ENCODE results near the gene ZSCAN5A. TPM values are rescaled to one million over a fixed set of nuclear protein-coding genes. Genes with fewer than 3 reads are reported as not detected.

ZSCAN5A gene
- total RNA-seq, 1 donor from 2014 or later: 6.6 TPM

DNA sequence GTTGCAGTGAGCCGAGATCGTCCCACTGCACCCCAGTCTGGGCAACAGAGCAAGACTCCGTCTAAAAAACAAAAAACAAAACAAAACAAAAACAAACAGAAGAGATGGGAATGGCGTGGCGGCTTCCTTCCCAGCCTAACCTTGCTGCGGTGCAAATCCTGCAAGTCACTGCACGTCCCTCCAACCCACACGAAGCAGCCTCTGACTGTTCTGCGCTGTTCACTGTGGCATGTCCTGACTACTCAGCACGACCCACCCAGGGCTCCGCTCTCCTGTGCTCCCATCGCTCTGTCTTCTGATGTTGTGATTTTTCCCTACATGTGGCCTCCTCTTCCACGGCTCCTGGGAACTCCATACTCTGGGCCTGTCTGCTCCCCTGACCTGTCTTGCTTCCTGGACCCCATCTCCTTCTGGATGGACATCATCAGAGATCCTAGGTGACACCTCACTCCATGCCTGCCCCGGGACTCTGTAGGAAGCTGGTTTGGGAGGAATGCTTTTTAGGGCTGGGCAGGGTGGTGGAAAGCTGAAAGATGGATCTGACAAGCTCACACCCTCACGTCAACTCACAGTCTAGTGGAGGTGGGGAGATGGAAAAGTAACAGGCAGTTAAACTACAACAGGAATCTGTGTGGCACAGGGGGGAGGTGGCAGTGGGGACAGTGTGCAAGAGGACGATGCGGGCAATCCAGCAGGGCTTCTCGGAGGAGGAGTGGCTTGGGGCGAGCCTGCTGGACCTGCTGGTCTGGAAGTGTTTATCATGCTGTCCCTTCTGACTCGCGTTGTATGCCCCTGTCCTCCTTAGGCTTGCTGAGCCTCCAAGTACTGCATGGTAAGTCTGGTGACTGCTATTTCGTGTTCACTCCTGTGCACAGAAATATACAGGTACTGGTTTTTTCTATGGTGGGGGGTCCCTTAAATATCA lies 18.8 kb downstream of the ZSCAN5A start:
- Histone ChIP-seq H2AFZ (ENCODE audit: low read depth, low read length) (no peak overlapping the region), H3K36me3 (ENCODE audit: insufficient read depth, low read length) (no peaks in the 10 kb centered on the region), H3K27ac (ENCODE audit: low read depth, low read length) (no peak overlapping the region), H3K9me3 (ENCODE audit: insufficient read depth, low read depth, low read length) (no peaks in the 10 kb centered on the region), H3K4me3 (ENCODE audit: insufficient read depth, low read depth, low read length) (no peak overlapping the region), H3K79me2 (ENCODE audit: insufficient read depth, low read length) (no peaks in the 10 kb centered on the region), H3K9ac (ENCODE audit: low read length) (no peak overlapping the region), H3K27me3 (ENCODE audit: insufficient read depth, low read length) (no peaks in the 10 kb centered on the region), H3K4me2 (ENCODE audit: low read length) (no peak overlapping the region), H4K20me1 (ENCODE audit: insufficient read depth, low read length) (no peaks in the 10 kb centered on the region), H3K4me1 (ENCODE audit: insufficient read depth, low read length) (peaks cover 9% of the 10 kb centered on the region)
- no peak for DNase-seq (ENCODE audit: low read depth)
- H3K4me3 Mint-ChIP-seq (ENCODE audit: unreplicated experiment): no peak overlapping the region
- H3K4me1 Mint-ChIP-seq (ENCODE audit: low read depth, unreplicated experiment): peaks cover 7% of the 10 kb centered on the region
- no peak overlapping the region for H3K27ac Mint-ChIP-seq (ENCODE audit: unreplicated experiment)
- H3K27me3 Mint-ChIP-seq (ENCODE audit: low read depth, unreplicated experiment): no peaks in the 10 kb centered on the region
- H3K9me3 Mint-ChIP-seq (ENCODE audit: unreplicated experiment): peaks cover 6% of the 10 kb centered on the region
- TF ChIP-seq, protein P1, sequence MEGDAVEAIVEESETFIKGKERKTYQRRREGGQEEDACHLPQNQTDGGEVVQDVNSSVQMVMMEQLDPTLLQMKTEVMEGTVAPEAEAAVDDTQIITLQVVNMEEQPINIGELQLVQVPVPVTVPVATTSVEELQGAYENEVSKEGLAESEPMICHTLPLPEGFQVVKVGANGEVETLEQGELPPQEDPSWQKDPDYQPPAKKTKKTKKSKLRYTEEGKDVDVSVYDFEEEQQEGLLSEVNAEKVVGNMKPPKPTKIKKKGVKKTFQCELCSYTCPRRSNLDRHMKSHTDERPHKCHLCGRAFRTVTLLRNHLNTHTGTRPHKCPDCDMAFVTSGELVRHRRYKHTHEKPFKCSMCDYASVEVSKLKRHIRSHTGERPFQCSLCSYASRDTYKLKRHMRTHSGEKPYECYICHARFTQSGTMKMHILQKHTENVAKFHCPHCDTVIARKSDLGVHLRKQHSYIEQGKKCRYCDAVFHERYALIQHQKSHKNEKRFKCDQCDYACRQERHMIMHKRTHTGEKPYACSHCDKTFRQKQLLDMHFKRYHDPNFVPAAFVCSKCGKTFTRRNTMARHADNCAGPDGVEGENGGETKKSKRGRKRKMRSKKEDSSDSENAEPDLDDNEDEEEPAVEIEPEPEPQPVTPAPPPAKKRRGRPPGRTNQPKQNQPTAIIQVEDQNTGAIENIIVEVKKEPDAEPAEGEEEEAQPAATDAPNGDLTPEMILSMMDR (IDR thresholded peaks at IDR 0.05; ENCODE audit: insufficient read depth, low read depth, low read length): no peak
- TF ChIP-seq EZH2 (IDR thresholded peaks at IDR 0.05; ENCODE audit: insufficient read depth, low read length): no peak
- H3K36me3 Mint-ChIP-seq (ENCODE audit: low read depth, unreplicated experiment): peaks cover 36% of the 10 kb centered on the region
- FAIRE-seq: no peak

DNA sequence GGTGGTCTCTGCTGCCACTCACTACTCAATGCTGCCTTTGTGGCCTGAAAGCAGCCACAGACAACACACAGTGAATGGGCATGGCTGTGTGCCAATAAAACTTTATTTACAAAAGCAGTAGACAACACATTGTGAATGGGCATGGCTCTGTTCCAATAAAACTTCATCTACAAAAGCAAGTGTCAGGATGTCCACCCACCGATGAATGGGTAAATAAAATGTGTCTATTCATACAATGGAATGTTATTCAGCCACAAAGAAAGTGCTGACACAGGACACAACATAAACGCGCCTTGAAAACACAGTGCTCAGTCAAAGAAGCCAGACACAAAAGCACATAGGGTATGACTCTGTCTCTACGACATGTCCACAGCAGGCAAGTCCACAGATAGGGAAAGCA lies 20.1 kb downstream of the ZSCAN5A start:
- Mint-ChIP-seq H3K4me3 (ENCODE audit: unreplicated experiment) (no peak overlapping the region), H3K9me3 (ENCODE audit: unreplicated experiment) (peaks cover 6% of the 10 kb centered on the region), H3K36me3 (ENCODE audit: low read depth, unreplicated experiment) (peaks cover 31% of the 10 kb centered on the region), H3K27ac (ENCODE audit: unreplicated experiment) (no peak overlapping the region), H3K4me1 (ENCODE audit: low read depth, unreplicated experiment) (peaks cover 7% of the 10 kb centered on the region), H3K27me3 (ENCODE audit: low read depth, unreplicated experiment) (no peaks in the 10 kb centered on the region)
- no peaks in the 10 kb centered on the region for H4K20me1 ChIP-seq (ENCODE audit: insufficient read depth, low read length)
- H3K27ac ChIP-seq (ENCODE audit: low read depth, low read length): no peak overlapping the region
- no peaks in the 10 kb centered on the region for H3K9me3 ChIP-seq (ENCODE audit: insufficient read depth, low read depth, low read length)
- no peak overlapping the region for H3K9ac ChIP-seq (ENCODE audit: low read length)
- no peak overlapping the region for H2AFZ ChIP-seq (ENCODE audit: low read depth, low read length)
- TF ChIP-seq EZH2 (IDR thresholded peaks at IDR 0.05; ENCODE audit: insufficient read depth, low read length): no peak
- TF ChIP-seq, protein P1 (IDR thresholded peaks at IDR 0.05; ENCODE audit: insufficient read depth, low read depth, low read length): no peak
- peaks cover 9% of the 10 kb centered on the region for H3K4me1 ChIP-seq (ENCODE audit: insufficient read depth, low read length)
- H3K36me3 ChIP-seq (ENCODE audit: insufficient read depth, low read length): no peaks in the 10 kb centered on the region
- peak; percentile 58 for DNase-seq (ENCODE audit: low read depth)
- H3K4me3 ChIP-seq (ENCODE audit: insufficient read depth, low read depth, low read length): no peak overlapping the region
- H3K27me3 ChIP-seq (ENCODE audit: insufficient read depth, low read length): no peaks in the 10 kb centered on the region
- H3K79me2 ChIP-seq (ENCODE audit: insufficient read depth, low read length): no peaks in the 10 kb centered on the region
- FAIRE-seq: no peak
- peak overlapping the region; percentile 10 for H3K4me2 ChIP-seq (ENCODE audit: low read length)

DNA sequence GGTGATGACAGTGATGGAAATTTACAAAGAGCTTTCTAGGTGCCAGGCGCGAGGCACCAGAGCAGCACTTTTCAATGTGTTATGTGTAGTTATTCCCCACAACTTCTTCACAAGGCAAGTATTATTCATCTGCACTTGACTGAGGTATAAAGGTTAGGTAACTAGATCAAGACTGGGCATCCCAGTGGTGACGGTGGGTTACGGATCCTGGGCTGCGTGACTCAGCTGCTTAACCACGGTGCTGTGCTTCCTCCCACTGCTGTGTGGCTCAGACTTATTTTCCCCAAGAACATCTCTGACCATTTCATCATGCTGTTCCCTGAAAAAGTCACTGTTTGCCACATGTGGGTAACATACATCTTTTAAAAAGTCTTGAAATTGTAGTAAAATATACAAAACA lies 22.8 kb downstream of the ZSCAN5A start:
- H3K9me3 Mint-ChIP-seq (ENCODE audit: unreplicated experiment): peaks cover 6% of the 10 kb centered on the region
- no peak for DNase-seq (ENCODE audit: low read depth)
- H3K27ac Mint-ChIP-seq (ENCODE audit: unreplicated experiment): no peak overlapping the region
- Histone ChIP-seq H3K4me2 (ENCODE audit: low read length) (no peak overlapping the region), H4K20me1 (ENCODE audit: insufficient read depth, low read length) (no peaks in the 10 kb centered on the region), H3K36me3 (ENCODE audit: insufficient read depth, low read length) (no peaks in the 10 kb centered on the region), H3K9me3 (ENCODE audit: insufficient read depth, low read depth, low read length) (no peaks in the 10 kb centered on the region), H3K27ac (ENCODE audit: low read depth, low read length) (no peak overlapping the region), H2AFZ (ENCODE audit: low read depth, low read length) (no peak overlapping the region), H3K27me3 (ENCODE audit: insufficient read depth, low read length) (no peaks in the 10 kb centered on the region), H3K4me1 (ENCODE audit: insufficient read depth, low read length) (peaks cover 9% of the 10 kb centered on the region), H3K4me3 (ENCODE audit: insufficient read depth, low read depth, low read length) (no peak overlapping the region), H3K79me2 (ENCODE audit: insufficient read depth, low read length) (no peaks in the 10 kb centered on the region), H3K9ac (ENCODE audit: low read length) (no peak overlapping the region)
- FAIRE-seq: no peak
- no peak overlapping the region for H3K4me3 Mint-ChIP-seq (ENCODE audit: unreplicated experiment)
- no peaks in the 10 kb centered on the region for H3K27me3 Mint-ChIP-seq (ENCODE audit: low read depth, unreplicated experiment)
- TF ChIP-seq EZH2 (IDR thresholded peaks at IDR 0.05; ENCODE audit: insufficient read depth, low read length): no peak
- TF ChIP-seq, protein P1 (IDR thresholded peaks at IDR 0.05; ENCODE audit: insufficient read depth, low read depth, low read length): no peak
- peaks cover 7% of the 10 kb centered on the region for H3K4me1 Mint-ChIP-seq (ENCODE audit: low read depth, unreplicated experiment)
- H3K36me3 Mint-ChIP-seq (ENCODE audit: low read depth, unreplicated experiment): peaks cover 37% of the 10 kb centered on the region

Data from astrocyte (in vitro differentiated cells and primary cell).